Neural progenitor cell (in vitro differentiated cells): Measurements from ENCODE around the gene HAX1. TPM values are rescaled to one million over a fixed set of nuclear protein-coding genes. Genes with fewer than 3 reads are reported as not detected.
"Not testable (repeated sequence)": the region's sequence is repeated elsewhere in the genome, so short reads cannot be mapped to it uniquely, and the experiment has no call there.

Experiments used
- DNase-seq: peaks from one replicate; pipeline ENCODE4 v3.0.0-alpha.2; 2016; ENCODE audit warnings: low spot score
- H2AFZ ChIP-seq: fragments of 200-600 bp; sonication (generic); replicated peaks from 2 replicates; pipeline ENCODE4 v1.6.1; 2016; ENCODE audit warnings: antibody characterized with exemption
- H3F3A ChIP-seq: fragments of 200-600 bp; sonication (generic); 2 replicates; pipeline ENCODE4 v1.6.1; 2016; ENCODE audit warnings: antibody characterized with exemption, low read depth
- H3K27ac ChIP-seq: fragments of 200-600 bp; sonication (generic); 2 replicates; pipeline ENCODE4 v1.5.1; 2016; ENCODE audit warnings: mild to moderate bottlenecking
- H3K27me3 ChIP-seq: fragments of 200-600 bp; sonication (generic); 2 replicates; pipeline ENCODE4 v1.6.1; 2016; ENCODE audit warnings: mild to moderate bottlenecking, moderate library complexity
- H3K36me3 ChIP-seq: fragments of 200-600 bp; sonication (generic); 2 replicates; pipeline ENCODE4 v1.5.1; 2016
- H3K4me1 ChIP-seq: fragments of 200-600 bp; sonication (generic); 2 replicates; pipeline ENCODE4 v1.6.1; 2016; ENCODE audit warnings: mixed run types
- H3K4me2 ChIP-seq: fragments of 200-600 bp; sonication (generic); 2 replicates; pipeline ENCODE4 v1.6.1; 2016
- H3K4me3 ChIP-seq: fragments of 200-600 bp; sonication (generic); 2 replicates; pipeline ENCODE4 v1.5.1; 2016
- H3K79me2 ChIP-seq: fragments of 200-600 bp; sonication (generic); 2 replicates; pipeline ENCODE4 v1.6.1; 2016; ENCODE audit warnings: low read depth
- H3K9ac ChIP-seq: fragments of 200-600 bp; sonication (generic); 2 replicates; pipeline ENCODE4 v1.6.1; 2016
- H3K9me3 ChIP-seq: fragments of 200-600 bp; sonication (generic); 2 replicates; pipeline ENCODE4 v1.5.1; 2016; ENCODE audit warnings: low read depth
- H4K20me1 ChIP-seq: fragments of 200-600 bp; sonication (generic); 2 replicates; pipeline ENCODE4 v1.6.1; 2016; ENCODE audit warnings: low read depth
- H3K27ac Mint-ChIP-seq: 3 replicates; pipeline ENCODE4 v1.8.0; 2021; ENCODE audit warnings: mixed read lengths
- H3K27me3 Mint-ChIP-seq: 2 replicates; pipeline ENCODE4 v1.8.0; 2022; ENCODE audit warnings: low read depth, mild to moderate bottlenecking, inconsistent platforms, moderate library complexity, mixed read lengths; ENCODE audit not compliant: insufficient read depth
- H3K36me3 Mint-ChIP-seq: 3 replicates; pipeline ENCODE4 v1.8.0; 2021; ENCODE audit warnings: mixed read lengths
- H3K4me1 Mint-ChIP-seq: 3 replicates; pipeline ENCODE4 v1.8.0; 2021; ENCODE audit warnings: mixed read lengths
- H3K4me3 Mint-ChIP-seq: 3 replicates; pipeline ENCODE4 v1.8.0; 2021; ENCODE audit warnings: mild to moderate bottlenecking, moderate library complexity, mixed read lengths
- H3K9me3 Mint-ChIP-seq: 3 replicates; pipeline ENCODE4 v1.8.0; 2020; ENCODE audit warnings: mixed read lengths
- CTCF ChIP-seq: fragments of 200-600 bp; sonication (generic); IDR thresholded peaks from 2 replicates; pipeline ENCODE4 v1.5.1; 2017; ENCODE audit warnings: antibody characterized with exemption, mild to moderate bottlenecking
- EZH2 ChIP-seq: fragments of 200-600 bp; sonication (generic); IDR thresholded peaks from 2 replicates; pipeline ENCODE4 v1.6.1; 2017; ENCODE audit warnings: antibody characterized with exemption, mild to moderate bottlenecking, moderate library complexity
- EZH2phosphoT487 ChIP-seq: fragments of 200-600 bp; sonication (generic); IDR thresholded peaks from 2 replicates; pipeline ENCODE4 v1.6.1; 2017; ENCODE audit warnings: antibody characterized with exemption
- total RNA-seq: library from RNA; depleted of rRNA; stranded (reverse); fragments of >200 nt; gene quantifications from 2 replicates; pipeline ENCODE4 v1.2.3, GENCODE V29; 2015; ENCODE audit warnings: low replicate concordance

Gene HAX1
- total RNA-seq, 1 donor from 2014 or later, result 57.9 TPM

GRCh38 chr1:154312229-154313065, 40.0 kb downstream of the HAX1 start:
- not testable (repeated sequence) for DNase-seq, H4K20me1 ChIP-seq, H3K4me1 ChIP-seq, H3K36me3 Mint-ChIP-seq, H3K27me3 Mint-ChIP-seq, H2AFZ ChIP-seq, H3K79me2 ChIP-seq, H3F3A ChIP-seq, H3K27ac ChIP-seq, H3K27ac Mint-ChIP-seq, H3K9me3 ChIP-seq, H3K9ac ChIP-seq, H3K4me3 ChIP-seq, H3K4me2 ChIP-seq, H3K4me3 Mint-ChIP-seq, H3K4me1 Mint-ChIP-seq, H3K36me3 ChIP-seq, H3K27me3 ChIP-seq
- H3K9me3 Mint-ChIP-seq, result peaks cover 14% of the 10 kb centered on the region

- H4K20me1 ChIP-seq, result no peaks in the 10 kb centered on the region
- Mint-ChIP-seq H3K36me3 (no peaks in the 10 kb centered on the region), H3K4me3 (no peak overlapping the region), H3K27ac (no peak overlapping the region), H3K4me1 (no peaks in the 10 kb centered on the region), H3K9me3 (peaks cover 20% of the 10 kb centered on the region), H3K27me3 (peaks cover 12% of the 10 kb centered on the region)
- no peak for TF ChIP-seq CTCF
- TF ChIP-seq EZH2, result no peak
- no peak for TF ChIP-seq EZH2phosphoT487
- no peak overlapping the region for H3K4me2 ChIP-seq
- no peak overlapping the region for H2AFZ ChIP-seq
- H3K27me3 ChIP-seq, result no peaks in the 10 kb centered on the region
- H3F3A ChIP-seq, result no peaks in the 10 kb centered on the region
- no peaks in the 10 kb centered on the region for H3K36me3 ChIP-seq
- DNase-seq, result no peak
- H3K4me3 ChIP-seq, result no peak overlapping the region
- H3K9me3 ChIP-seq, result peaks cover 6% of the 10 kb centered on the region
- H3K9ac ChIP-seq, result no peak overlapping the region
- H3K27ac ChIP-seq, result no peak overlapping the region
- H3K79me2 ChIP-seq, result no peaks in the 10 kb centered on the region
- no peaks in the 10 kb centered on the region for H3K4me1 ChIP-seq
These were observed 40.6 kb downstream of the HAX1 start for GRCh38 chr1:154313066-154313356.

GRCh38 chr1:154314226-154314625, 41.8 kb downstream of the HAX1 start:
- not testable (repeated sequence) for H3K4me3 Mint-ChIP-seq, H3K4me3 ChIP-seq, H3K9me3 ChIP-seq, DNase-seq, H3K4me1 Mint-ChIP-seq, H3K27me3 ChIP-seq, H3K27ac Mint-ChIP-seq, H3K4me2 ChIP-seq, H3K79me2 ChIP-seq, H3F3A ChIP-seq, H4K20me1 ChIP-seq, H3K36me3 ChIP-seq, H3K9ac ChIP-seq, H2AFZ ChIP-seq, H3K27ac ChIP-seq, H3K36me3 Mint-ChIP-seq, H3K4me1 ChIP-seq
- Mint-ChIP-seq H3K9me3 (peaks cover 21% of the 10 kb centered on the region), H3K27me3 (peaks cover 15% of the 10 kb centered on the region)

- Mint-ChIP-seq H3K27me3 (peaks cover 15% of the 10 kb centered on the region), H3K9me3 (peaks cover 23% of the 10 kb centered on the region), H3K27ac (no peak overlapping the region), H3K36me3 (no peaks in the 10 kb centered on the region), H3K4me1 (no peaks in the 10 kb centered on the region), H3K4me3 (no peak overlapping the region)
- Histone ChIP-seq H3K36me3 (no peaks in the 10 kb centered on the region), H3K4me3 (no peak overlapping the region), H3K27ac (no peak overlapping the region), H4K20me1 (no peaks in the 10 kb centered on the region), H3K79me2 (no peaks in the 10 kb centered on the region), H2AFZ (no peak overlapping the region), H3K4me2 (no peak overlapping the region), H3K27me3 (no peaks in the 10 kb centered on the region), H3K9me3 (peaks cover 6% of the 10 kb centered on the region), H3F3A (no peaks in the 10 kb centered on the region), H3K9ac (no peak overlapping the region), H3K4me1 (no peaks in the 10 kb centered on the region)
- DNase-seq, result no peak
- TF ChIP-seq CTCF (no peak), EZH2phosphoT487 (no peak), EZH2 (no peak)
These were observed 44.3 kb downstream of the HAX1 start for GRCh38 chr1:154316704-154317103.
